ENCODE measurements around the gene SLC30A9.
A peak's percentile ranks its signal among the peaks of the same experiment; 100 is the strongest.

The SLC30A9 gene

GRCh38 chr4:41999321-41999720 lies 9.0 kb downstream of the SLC30A9 start:
- no peak for DNase-seq (ENCODE audit: low read depth, low spot score)

- no peak for DNase-seq (ENCODE audit: low read depth, low spot score)
These were observed 17.9 kb downstream of the SLC30A9 start for GRCh38 chr4:42008011-42008786.

- DNase-seq (ENCODE audit: low read depth, low spot score), result no peak
These were observed 25.1 kb downstream of the SLC30A9 start for GRCh38 chr4:42015438-42015837.

- DNase-seq (ENCODE audit: low read depth, low spot score), result no peak
These were observed 28.1 kb downstream of the SLC30A9 start for GRCh38 chr4:42018451-42018850.

- DNase-seq (ENCODE audit: low read depth, low spot score), result peak; percentile 13
These were observed 58.1 kb downstream of the SLC30A9 start for GRCh38 chr4:42048394-42048793.

- DNase-seq (ENCODE audit: low read depth, low spot score), result no peak
These were observed 60.4 kb downstream of the SLC30A9 start for GRCh38 chr4:42050516-42051249.

- DNase-seq (ENCODE audit: low read depth, low spot score), result no peak
These were observed 76.1 kb downstream of the SLC30A9 start for GRCh38 chr4:42066402-42066801.

GRCh38 chr4:42067264-42067663 lies 76.9 kb downstream of the SLC30A9 start:
- DNase-seq (ENCODE audit: low read depth, low spot score), result no peak

GRCh38 chr4:42070463-42070862 lies 80.1 kb downstream of the SLC30A9 start:
- DNase-seq (ENCODE audit: low read depth, low spot score), result no peak

- no peak for DNase-seq (ENCODE audit: low read depth, low spot score)
These were observed 84.0 kb downstream of the SLC30A9 start for GRCh38 chr4:42074294-42074693.

- no peak for DNase-seq (ENCODE audit: low read depth, low spot score)
These were observed 88.0 kb downstream of the SLC30A9 start for GRCh38 chr4:42078184-42078801.

GRCh38 chr4:42080306-42080705 lies 90.0 kb downstream of the SLC30A9 start:
- DNase-seq (ENCODE audit: low read depth, low spot score), result no peak

- no peak for DNase-seq (ENCODE audit: low read depth, low spot score)
These were observed 93.5 kb downstream of the SLC30A9 start for GRCh38 chr4:42083816-42084215.

- no peak for DNase-seq (ENCODE audit: low read depth, low spot score)
These were observed 98.1 kb downstream of the SLC30A9 start for GRCh38 chr4:42088386-42088785.

GRCh38 chr4:42101446-42101975 lies 111.2 kb downstream of the SLC30A9 start:
- no peak for DNase-seq (ENCODE audit: low read depth, low spot score)

- DNase-seq (ENCODE audit: low read depth, low spot score), result no peak
These were observed 114.2 kb downstream of the SLC30A9 start for GRCh38 chr4:42104521-42104920.

- no peak for DNase-seq (ENCODE audit: low read depth, low spot score)
These were observed 122.5 kb downstream of the SLC30A9 start for GRCh38 chr4:42112846-42113245.

GRCh38 chr4:42119886-42120285 lies 129.6 kb downstream of the SLC30A9 start:
- DNase-seq (ENCODE audit: low read depth, low spot score), result no peak

- no peak for DNase-seq (ENCODE audit: low read depth, low spot score)
These were observed 131.9 kb downstream of the SLC30A9 start for GRCh38 chr4:42122237-42122636.

GRCh38 chr4:42123071-42123644 lies 132.8 kb downstream of the SLC30A9 start:
- DNase-seq (ENCODE audit: low read depth, low spot score), result no peak

GRCh38 chr4:42132099-42132498 lies 141.8 kb downstream of the SLC30A9 start:
- no peak for DNase-seq (ENCODE audit: low read depth, low spot score)

GRCh38 chr4:42133006-42133405 lies 142.7 kb downstream of the SLC30A9 start:
- DNase-seq (ENCODE audit: low read depth, low spot score), result no peak
